ENCODE results near the gene STS. TPM values are rescaled to one million over a fixed set of nuclear protein-coding genes. Genes with fewer than 3 reads are reported as not detected.
A peak's percentile ranks its signal among the peaks of the same experiment; 100 is the strongest.

Gene STS, protein sequence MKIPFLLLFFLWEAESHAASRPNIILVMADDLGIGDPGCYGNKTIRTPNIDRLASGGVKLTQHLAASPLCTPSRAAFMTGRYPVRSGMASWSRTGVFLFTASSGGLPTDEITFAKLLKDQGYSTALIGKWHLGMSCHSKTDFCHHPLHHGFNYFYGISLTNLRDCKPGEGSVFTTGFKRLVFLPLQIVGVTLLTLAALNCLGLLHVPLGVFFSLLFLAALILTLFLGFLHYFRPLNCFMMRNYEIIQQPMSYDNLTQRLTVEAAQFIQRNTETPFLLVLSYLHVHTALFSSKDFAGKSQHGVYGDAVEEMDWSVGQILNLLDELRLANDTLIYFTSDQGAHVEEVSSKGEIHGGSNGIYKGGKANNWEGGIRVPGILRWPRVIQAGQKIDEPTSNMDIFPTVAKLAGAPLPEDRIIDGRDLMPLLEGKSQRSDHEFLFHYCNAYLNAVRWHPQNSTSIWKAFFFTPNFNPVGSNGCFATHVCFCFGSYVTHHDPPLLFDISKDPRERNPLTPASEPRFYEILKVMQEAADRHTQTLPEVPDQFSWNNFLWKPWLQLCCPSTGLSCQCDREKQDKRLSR
- total RNA-seq (2014; rRNA removed; shearing (Covaris generic)) = 2.1 and 3.5 TPM in 2 replicates

DNA sequence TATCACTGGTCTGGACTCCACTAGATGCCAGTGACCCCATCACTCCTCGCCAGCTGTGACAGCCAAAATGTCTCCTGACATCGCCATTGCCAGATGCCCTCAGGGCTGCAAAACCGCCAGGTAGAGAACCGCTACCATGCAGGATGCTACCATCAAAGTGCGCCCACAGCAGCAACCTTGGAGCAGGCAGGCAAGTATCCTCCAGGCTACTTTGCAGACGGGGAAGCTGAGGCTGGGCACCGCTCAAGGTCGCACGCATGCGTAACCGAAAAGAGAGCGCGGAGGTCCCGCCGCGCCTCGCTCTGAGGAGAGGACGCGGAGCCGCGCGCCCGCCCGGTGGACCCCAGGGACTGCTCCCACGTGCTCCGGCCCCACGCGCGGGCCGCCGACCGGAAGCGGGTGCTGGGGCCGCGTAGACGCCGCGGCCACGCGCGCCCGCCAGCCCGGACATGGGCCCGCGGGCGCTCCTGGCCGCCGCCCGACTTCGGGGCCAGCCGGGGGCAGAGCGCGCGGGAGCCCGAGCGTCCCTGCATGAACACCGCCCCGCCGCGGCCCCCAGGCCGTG, at the start of gene STS:
Gene STS (plus strand): TSS at position 300 of the 565 bp plus-strand sequence. CDS start 105,488 bp downstream, outside the sequence.
- peak; percentile 23 for DNase-seq (ENCODE audit: low read depth)

DNA sequence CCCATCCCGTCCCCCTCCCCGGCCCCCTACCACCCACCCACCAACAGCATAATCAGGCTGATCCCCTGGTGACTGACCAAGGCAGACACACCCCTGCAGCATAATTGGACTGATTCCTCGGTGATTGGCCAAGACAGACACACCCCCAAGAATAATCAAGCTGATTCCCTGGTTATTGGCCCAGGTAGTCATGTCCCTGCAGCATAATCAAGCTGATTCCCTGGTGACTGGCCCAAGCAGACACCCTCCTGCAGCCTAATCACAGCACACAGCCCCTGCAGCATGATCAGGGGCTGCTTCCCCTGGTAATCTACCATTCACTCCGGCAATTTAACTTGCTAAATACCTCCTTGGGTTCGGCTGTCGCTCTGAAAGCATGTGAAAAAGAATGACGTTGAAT, 47.5 kb upstream of the STS start:
- no peak for DNase-seq (ENCODE audit: low read depth)

DNA sequence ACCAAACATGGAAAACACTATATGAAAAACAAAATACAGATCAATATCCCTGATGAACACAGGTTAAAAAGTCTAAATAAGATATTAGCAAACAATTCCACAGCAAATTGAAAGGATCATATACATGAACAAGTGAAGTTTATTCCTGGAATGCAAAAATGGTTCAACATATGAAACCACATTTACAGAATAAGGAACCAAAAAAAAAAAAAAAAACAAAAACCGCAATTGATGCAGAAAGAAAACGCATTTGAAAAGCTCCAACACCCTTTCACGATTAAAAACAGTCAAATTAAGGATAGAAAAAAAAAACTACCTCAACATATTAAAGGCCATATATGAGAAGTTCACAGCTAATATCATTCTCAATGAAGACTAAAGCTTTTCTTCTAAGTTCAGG, 45.4 kb upstream of the STS start:
- no peak for DNase-seq (ENCODE audit: low read depth)

DNA sequence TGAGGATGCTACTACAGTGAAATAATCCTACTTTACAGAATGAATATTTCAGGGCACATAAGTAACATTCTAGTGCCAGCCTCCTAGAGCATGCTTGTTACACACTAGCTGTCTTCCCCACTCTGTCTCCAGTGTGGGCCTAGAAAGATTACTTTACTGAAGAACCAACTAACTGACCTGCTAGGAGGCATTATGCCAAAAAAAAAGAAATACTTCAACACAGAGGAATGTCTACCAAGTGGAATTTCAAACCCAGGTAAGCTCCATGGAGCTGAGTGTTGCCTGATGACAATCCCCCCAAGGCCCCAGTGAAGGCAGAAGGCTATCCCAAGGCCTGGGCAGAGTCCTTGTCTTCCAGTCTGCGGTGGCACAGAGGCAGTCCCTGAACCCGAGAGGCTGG, 40.9 kb upstream of the STS start:
- no peak for DNase-seq (ENCODE audit: low read depth)

DNA sequence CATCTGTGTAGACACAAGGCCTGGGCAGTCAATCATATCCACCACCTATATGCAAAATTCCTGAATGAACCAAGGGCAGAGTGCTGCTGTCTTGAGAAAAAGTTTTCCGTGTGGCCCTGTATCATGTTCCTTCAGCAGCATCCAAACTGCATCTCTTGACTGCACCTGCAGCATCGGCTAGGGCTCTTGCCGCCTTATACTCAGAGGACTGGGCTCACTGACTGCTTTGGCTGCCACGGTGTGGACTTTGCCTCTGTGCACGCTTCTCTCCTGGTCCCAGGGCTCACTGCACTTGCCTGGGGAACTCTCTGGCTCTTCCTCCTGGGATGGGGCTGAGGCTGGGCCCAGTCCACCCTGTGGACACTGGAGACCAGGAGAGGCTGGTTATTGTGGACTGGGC, 39.5 kb upstream of the STS start:
- DNase-seq (ENCODE audit: low read depth) = no peak

DNA sequence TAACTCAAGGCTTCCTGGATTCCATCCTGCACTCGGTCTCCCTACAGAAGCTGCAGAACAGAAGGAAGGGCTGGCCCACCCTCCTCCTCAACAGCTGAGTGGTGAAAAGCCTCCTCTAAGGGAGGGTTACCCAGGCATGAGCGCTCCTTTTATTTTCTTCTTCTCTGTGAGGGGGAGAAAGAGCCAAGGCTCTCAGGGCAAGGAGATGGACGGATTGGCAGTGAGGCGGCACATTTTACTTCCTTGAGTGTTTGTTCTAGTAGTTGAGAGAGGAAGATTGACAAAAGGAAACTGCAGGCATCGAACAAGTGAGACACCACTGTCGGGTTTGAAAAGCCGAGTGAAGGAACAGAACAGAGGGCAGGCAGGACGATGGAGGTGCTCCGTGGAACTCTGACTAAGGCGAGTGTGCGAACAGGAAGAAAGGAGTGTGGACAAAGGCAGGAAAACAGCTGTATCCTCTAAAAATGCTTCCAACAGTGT, 38.4 kb upstream of the STS start:
- no peak for DNase-seq (ENCODE audit: low read depth)

DNA sequence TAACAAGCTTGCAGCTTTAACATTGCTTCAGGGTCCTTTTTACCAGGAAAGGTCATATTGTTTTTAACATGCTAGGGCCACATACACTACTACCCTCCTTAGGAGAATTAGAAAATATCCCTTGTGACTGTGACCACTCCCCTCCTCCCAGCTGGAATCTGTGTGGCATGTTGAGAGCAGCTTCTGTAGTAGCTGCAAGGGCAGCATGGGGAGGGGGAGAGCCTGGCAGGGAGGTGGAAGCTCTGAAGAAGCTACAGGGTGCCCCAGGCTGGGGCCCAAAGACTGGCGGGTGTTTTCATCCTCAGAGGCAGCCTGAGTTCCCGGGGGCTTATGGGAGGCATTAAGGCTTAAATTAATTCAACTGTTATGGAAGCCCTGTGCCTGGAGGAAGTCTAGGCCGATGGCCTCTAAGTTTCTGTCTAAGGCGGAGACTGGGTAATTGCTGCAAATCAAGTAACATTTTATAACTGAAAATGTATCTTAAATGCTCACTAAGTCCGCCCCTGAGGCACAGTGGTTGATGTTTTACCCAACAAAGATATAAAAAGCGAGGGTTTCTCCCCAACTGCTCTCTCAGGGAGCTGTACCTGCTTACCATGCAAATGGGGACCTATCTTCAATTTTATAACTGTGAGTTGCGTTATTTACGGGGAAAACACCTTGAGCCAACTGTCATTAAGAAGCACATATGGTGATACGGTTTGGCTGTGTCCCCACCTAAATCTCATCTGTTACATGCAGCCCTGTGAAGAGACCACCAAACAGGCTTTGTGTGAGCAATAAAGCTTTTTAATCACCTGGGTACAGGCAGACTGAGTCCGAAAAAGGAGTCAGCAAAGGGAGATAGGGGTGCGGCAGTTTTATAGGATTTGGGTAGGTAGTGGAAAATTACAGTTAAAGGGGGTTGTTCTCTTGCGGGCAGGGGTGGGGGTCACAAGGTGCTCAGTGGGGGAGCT, 37.4 kb upstream of the STS start:
- DNase-seq (ENCODE audit: low read depth) = no peak

DNA sequence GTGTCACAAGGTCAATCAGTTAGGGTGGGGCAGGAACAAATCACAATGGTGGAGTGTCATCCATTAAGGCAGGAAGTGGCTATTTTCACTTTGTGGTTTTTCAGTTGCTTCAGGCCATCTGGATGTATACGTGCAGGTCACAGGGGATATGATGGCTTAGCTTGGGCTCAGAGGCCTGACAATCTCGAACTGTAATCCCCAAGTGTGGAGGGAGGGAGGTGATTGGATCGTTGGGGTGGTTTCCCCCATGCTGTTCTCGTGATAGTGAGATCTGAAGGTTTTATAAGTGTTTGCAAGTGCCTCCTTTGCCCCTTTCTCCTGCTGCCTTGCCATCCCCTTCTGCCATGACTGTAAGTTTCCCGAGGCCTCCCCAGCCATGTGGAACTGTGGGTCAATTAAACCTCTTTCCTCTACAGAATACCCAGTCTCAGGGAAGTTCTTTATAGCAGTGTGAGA, 36.7 kb upstream of the STS start:
- DNase-seq (ENCODE audit: low read depth) = peak; percentile 73

DNA sequence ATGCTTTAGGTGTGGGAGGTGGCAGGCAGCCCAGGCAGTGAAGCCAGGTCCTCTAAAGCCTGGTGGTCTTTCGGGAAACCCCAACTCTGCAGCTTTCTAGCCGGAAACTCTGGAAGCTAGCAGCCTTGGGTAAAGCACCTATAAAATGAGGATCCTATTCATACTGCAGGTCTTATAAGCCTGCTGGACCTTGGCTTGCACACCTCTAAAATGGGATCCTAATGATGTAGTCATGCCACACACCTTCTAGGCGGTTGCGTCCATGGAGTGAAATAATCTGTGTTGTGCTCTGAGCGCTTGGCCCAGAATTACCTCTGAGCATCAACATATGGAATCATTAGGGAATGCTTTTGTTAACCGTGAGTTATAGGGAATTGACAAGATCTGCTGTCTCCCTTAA, 36.0 kb upstream of the STS start:
- no peak for DNase-seq (ENCODE audit: low read depth)

DNA sequence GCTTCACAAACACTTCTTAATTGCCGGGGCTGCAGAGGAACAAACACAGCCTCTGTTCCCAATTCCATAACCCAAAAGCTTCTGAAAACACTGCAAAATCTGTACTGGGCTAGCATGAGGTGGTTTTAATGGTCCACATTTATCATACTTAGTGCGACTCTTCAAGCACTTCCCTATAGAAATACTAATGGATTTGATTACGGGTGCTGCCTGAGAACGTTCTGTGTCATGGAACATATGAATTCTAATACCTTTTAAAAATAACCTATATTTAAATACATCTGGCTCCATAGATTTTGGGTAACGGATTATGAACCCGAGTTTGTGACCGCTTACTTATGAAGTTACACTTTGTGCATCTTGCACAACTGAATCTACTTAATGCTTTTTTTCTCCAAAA, 35.4 kb upstream of the STS start:
- no peak for DNase-seq (ENCODE audit: low read depth)

DNA sequence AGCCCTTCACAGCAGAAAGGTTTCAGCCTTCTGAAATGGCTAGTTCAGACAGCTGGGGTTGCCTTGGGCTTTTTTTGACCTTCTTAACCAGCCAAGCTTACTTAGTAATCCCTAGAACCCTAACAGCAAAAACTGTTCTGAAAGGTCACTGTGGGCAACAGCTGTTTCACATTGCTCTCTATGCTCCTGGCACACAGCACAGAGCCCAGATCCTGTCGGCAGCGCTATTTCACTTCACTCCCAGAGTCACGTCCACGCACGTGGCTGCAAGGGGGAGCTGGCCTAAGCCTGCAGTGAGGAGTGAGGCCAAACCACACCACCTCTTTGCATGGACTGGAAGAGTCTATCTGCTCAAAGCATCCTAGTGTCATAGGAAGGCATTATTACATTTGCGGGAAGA, 32.0 kb upstream of the STS start:
- peak; percentile 73 for DNase-seq (ENCODE audit: low read depth)

DNA sequence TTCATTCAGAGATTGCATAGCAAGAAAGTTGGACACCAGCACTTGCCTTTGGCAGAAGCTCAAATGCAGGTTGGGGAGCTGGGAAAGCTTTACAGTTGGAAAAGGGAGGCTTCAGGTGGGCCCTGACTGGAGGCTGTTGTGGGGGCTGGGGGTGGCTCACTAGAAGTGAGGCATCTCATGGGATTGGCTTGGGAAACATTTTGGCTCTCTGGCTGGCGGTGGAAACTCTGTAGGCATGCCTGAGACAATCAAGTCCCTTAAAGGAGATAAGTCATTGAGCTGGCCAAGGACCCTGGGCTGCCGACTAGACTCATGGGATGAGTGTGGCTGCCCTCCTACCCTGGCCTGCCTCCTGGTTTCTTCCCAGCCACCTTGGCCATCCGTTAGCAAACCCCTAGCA, 31.4 kb upstream of the STS start:
- no peak for DNase-seq (ENCODE audit: low read depth)

DNA sequence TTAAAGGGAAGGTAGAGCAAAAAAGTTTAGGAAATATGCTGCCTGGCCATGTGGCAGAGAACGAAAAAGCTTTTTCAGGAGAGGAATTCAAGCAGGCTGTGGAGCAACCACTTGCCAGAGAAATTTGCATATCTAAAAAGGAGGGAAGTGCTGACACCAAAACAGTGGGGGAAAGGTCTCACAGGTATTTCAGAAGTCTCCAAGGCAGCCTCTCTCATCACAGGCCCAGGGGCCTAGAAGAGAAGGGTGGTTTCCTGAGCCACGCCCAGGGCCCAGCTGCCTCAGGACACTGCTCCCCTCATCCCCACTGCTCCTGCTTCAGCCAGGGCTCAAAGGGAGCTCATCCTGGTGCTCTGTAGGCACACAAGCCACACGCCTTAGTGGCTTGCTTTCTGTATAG, 29.9 kb upstream of the STS start:
- DNase-seq (ENCODE audit: low read depth) = no peak

DNA sequence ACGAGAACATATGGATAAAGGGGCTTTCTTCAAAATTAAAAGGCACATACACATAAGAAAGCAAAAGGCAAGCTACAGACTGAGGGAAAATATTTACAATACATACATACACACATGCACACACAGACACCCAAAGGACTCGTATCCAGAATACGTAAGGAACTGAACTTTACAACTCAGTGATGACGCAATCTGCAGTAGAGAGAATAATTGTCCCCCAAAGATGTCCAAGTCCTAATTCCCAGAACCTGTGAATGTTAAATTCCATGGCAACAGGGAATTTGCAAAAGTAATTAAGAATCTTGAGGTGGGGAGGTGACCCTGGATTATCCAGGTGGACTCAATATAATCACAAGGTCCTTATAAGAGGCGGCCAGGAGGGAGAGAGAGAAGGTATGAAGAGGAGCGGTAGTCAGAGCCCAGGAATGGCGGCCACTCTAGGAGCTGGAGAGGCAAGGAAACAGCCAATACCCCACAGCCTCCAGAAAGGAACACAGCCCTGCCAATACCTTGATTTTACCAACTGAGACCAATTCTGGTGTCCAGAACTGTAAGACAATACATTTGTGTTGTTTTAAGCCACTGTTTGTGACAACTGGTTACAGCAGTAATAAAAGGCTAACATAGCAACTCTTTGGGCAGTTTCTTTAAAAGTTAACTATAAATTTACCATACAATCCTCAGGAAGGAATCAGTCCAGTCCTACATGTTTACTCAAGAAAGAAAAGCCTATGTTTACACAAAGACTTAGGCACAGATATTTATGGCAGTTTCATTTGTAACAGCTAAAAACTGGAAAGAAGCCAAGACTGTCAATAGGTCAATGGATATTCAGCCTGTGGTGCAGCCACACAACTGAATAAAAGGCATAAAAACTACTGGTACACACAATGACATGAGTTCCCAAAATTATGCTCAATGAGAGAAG, 27.3 kb upstream of the STS start:
- peak; percentile 23 for DNase-seq (ENCODE audit: low read depth)

DNA sequence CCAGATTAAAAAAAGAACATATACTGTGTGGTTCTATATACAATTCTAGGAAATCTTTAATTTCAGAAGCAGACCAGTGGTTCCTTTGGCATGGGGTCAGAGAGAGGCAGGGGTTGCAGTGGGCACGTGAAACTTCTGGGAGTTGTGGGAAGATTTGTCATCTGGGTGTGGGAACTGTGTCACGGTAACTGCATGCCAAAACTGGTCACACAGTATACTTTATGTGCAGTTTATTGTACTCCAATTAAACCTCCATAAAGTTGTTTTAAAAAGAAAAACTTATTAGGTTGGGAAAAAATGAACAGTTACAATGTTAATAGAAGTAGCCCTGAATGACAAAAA, 26.7 kb upstream of the STS start:
- no peak for DNase-seq (ENCODE audit: low read depth)

DNA sequence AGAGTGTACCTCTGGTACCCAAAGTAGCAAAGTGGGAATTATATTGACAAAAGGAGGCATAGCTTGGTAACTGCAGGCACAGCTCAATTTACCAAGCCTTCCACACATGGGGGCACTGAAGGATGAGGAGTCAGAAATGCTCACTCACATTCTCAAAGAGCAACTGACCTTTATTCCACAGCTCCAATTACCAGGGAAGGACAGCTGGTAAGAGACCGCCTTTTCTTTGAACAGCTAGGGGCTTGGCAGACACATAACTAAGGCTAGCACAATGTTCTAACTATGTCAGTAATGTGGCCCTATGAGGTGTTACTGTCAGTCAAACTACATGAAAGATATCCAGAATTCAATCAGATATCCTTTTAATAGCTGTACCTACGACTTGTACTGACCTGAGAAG, 20.5 kb upstream of the STS start:
- no peak for DNase-seq (ENCODE audit: low read depth)

DNA sequence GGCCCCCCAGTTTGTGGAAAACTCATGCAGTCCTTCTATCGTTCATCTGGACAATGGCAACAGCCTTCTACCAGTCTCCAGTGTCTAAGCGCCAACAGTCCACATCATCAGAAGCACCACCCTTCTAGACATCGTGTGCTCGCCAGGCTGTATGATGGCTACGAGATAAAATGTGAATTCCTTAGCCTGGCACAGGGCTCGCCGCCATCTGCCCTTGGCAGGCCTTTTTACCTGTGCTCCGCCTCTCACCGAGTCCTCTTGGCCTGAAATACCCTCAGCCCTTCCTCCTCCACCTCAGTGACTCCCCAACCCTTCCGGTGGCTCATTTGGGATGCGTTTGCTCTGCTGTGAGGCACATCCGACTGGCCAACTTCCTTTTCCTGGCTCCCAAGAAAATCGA, 15.9 kb upstream of the STS start:
- no peak for DNase-seq (ENCODE audit: low read depth)

DNA sequence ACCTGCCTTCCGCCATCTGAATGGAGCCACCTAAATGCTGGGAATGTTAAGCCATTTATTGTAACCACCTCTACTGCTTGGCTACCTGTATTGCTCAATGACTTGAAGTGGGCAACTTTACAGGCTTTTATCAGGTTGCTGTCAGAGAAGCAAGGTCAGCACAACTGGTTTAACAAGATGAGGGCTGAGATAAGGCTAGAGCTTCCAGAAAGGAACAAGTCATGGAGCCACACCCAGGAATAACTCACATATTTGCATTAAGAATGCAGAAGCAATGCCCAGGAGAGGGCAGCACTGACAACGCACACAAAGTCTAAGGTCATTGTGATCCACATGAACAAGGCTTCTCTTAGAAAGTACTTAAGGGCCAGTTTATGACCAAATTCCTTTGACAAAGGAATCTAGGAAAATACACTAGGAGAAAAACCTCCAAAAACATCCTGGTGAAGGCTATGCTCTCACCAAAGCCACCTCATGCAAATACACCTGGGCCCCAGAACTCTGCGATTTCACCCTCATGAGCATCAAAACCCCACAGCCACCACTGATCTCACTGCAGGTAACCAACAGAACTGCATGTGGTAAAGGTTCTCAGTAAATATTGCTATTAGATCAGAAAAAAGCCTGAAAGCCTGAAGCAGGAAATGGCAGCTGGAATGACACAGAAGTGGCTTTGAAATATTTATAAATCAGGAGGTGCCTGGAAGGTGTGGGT, 15.0 kb upstream of the STS start:
- peak; percentile 72 for DNase-seq (ENCODE audit: low read depth)

DNA sequence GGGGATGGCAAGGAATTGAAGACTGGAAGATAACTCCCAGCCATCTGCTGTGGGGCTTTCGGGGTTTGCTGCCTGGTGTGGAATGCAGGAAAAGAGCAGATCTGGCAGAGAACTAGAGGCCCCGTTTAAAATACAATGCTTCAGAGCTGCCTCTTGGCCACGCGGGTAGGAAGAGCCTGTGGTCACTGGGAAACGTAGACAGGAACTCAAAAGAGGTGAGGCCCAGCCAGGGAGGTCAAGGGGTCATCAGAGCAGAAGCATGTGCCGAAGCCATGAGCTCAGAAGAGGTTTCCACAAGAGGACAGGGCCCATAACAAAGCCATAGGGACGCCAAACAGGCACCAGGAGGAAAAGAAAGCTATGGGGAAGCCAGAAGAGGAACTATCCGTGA, 14.5 kb upstream of the STS start:
- DNase-seq (ENCODE audit: low read depth) = peak; percentile 55

DNA sequence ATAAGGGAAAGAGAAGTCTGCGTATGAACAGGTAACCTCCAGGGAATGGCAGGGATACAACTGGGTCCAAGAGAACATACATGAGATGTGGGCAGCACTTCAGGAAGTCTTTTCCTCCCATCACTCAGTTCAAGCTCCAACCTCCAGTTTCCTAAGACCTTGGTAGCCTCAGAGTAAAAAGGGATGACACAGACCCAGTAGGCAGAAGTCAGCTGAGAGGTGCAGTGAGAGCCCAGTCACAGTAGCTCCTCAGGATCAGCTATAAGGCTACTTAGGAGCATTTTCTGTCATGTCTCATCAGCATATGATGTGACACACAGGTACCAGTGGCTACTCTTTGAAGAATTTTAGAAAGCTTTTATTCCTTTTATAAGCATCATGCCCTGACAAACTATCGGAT, 12.5 kb upstream of the STS start:
- DNase-seq (ENCODE audit: low read depth) = no peak

Measured in RPMI7951 (cell line).